Adipose tissue (tissue), 3 donors: Measurements from ENCODE around the gene TBX4. TPM values are rescaled to one million over a fixed set of nuclear protein-coding genes. Genes with fewer than 3 reads are reported as not detected.

Experiments used
- H3K27ac ChIP-seq: one replicate; pipeline ENCODE4 v1.5.1; 2013; ENCODE audit warnings: low read depth, low read length
- WGBS, 3 donors: extraction: QIAGEN DNeasy Blood & Tissue Kit; methylation state at CpG; one replicate each; pipeline ENCODE4 v1.1.7; 2013; 5-methylcytosine and 5-hydroxymethylcytosine counted together
- polyA plus RNA-seq, 3 donors: library from polyadenylated mRNA; stranded (reverse); fragments of 200-250 nt; gene quantifications; one replicate each; pipeline ENCODE4 v1.2.3, GENCODE V29; 2013
- donor health status: healthy with polysubstance abuse.
- donor health status: Bipolar disorder and iron deficiency.
- donor health status: healthy.

The TBX4 gene
- polyA plus RNA-seq, 3 donors = 0.06 TPM; not detected in 1

DNA sequence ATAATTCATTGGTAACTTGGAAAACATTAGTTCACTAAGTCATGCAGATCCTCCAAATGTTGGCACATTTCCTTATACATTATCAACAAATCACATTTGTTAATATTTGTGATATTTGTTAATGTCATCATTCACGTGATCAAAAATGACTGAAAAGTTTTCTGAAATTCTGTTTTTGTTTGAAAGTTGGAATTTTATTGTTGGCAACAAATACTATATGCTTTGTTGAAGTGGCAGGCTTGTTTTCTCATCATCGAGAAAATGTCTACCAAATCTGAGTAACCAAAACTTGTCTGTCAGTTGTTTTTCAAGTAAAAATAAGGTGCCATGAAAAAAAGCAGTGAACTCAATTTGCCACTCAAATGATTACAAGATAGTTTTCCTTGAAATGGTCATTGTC, 75.9 kb downstream of the TBX4 start:
- H3K27ac ChIP-seq = no peak overlapping the region

DNA sequence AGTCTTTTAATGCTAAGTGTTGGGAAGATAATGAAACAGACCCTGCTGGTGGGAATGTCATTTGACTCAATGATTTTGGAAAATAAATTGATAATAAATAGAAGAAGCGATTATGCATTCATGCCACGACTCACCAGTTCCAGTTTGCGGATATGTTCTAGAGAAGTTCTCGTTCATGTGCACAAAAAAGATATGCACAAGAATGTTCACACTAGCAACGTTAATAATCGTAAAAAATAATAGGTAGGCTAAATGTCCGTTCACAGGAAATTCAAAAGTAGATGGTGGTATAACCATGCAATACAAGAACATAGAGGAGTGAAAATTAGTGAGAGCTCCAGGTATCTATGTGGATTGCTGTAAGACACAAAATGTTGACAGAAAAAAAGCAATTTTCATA, 79.0 kb downstream of the TBX4 start:
- H3K27ac ChIP-seq = no peak overlapping the region
- WGBS, 3 donors = 83 to 87% (median 86%) methylated on average over 7 of the region's 7 CpGs

More for the DNA sequence above, 75.9 kb downstream of the TBX4 start:
- 79 to 94% (median 87%) methylated on average over 2 of the region's 2 CpGs for WGBS, 3 donors

DNA sequence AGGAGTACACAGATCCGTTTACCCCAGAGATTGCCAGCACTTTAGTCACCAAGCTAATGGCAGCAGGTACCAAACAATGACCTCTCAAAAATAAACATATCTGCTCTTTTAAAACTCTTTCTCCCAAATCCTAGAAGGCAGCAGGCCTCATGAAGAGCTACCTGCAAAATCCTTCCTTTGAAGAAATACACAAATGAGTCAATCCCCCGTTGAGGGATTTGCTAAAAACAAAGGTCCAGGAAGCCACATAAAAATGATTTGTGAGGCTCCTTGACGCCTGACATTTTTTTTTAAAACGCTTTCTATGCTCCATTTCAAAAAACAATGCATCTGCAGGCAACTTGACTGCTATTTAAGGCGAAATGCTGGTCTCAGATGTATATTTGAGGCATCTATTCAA, 80.6 kb downstream of the TBX4 start:
- no peak overlapping the region for H3K27ac ChIP-seq
- WGBS, 3 donors = 43 to 73% (median 64%) methylated on average over 5 of the region's 5 CpGs

DNA sequence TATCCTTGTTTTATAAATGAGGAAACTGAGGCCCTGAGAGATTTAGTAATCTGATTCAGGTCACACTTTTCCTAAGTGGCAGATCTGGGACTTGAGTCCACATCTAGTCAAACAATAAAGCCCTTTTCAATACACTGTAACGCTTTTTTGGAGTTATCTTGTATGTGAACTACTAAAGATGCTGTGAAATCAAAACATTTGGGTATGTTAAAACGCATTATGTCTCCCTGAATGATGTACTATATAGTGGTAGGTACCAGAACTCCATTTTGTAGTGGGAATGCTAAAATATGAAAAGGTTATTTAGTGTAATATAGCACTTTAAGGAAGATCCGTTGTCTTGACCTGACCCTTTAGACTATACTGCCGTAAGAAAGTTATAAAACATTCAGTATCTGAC, 81.6 kb downstream of the TBX4 start:
- 82 to 88% (median 87%) methylated on average over 4 of the region's 4 CpGs for WGBS, 3 donors
- no peak overlapping the region for H3K27ac ChIP-seq

DNA sequence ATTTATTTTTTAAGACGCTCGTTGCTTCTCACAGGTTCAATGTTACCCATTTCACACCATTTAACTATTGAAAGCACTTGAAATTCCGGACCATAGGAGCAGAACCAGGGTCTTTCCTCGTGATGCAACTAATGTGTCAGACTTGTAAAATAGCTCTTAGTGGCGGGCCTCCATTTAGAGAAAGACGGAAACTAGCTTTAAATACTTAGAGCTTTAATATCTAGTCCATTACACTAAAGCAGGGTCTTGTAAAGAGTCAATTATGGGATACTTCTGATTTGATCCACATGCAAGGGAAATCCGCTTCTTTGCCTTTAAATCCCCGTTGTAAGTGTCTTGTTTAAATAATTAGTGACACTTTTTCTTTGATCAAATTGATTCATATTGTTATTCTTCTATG, 82.2 kb downstream of the TBX4 start:
- no peak overlapping the region for H3K27ac ChIP-seq
- 80 to 84% (median 82%) methylated on average over 8 of the region's 8 CpGs for WGBS, 3 donors

Other genes with a start within 250 kb of the TBX4 start
- 10 to 100 TPM in 2 of 3 donors, 1 to 10 TPM in 1; 2.1 to 24.0 (median 11.3) TPM for gene TBX2, start 52.6 kb upstream of the TBX4 start, polyA plus RNA-seq
- under 1 TPM in 2 of 3 donors, not detected in 1; 0.13 to 0.15 TPM for gene NACA2, start 138.8 kb downstream of the TBX4 start, polyA plus RNA-seq